HepG2 (cell line): ENCODE results near the gene DUSP22. TPM values are rescaled to one million over a fixed set of nuclear protein-coding genes. Genes with fewer than 3 reads are reported as not detected.

Source experiments
- ATAC-seq: fragments of 200-7000 bp; cut with Tn5 transposase; 3 replicates; pipeline ENCODE4 v1.9.1; 2020; ENCODE audit warnings: mild to moderate bottlenecking, moderate library complexity
- BruUV-seq: library from RNA; stranded (reverse); fragments of 400-500 nt; replicated peaks from 2 replicates; lab custom pipeline; 2021; lab: Mats Ljungman, UMichigan
- CTCF ChIA-PET: fragments of 300-600 bp; formaldehyde crosslinking; extraction: SDS; loops from one replicate; lab custom pipeline; 2021; ENCODE audit warnings: low total read pairs, inconsistent platforms, low intra/inter-chr PET ratio; lab: Yijun Ruan, JAX
- POLR2A ChIA-PET: fragments of 350-600 bp; sonication (Branson Sonifier 250); formaldehyde crosslinking; loops from one replicate; lab custom pipeline; 2020; ENCODE audit warnings: antibody characterized with exemption, inconsistent platforms; lab: Yijun Ruan, JAX
- DNase-seq: peaks from one replicate; pipeline ENCODE4 v3.0.0-alpha.2; 2015; ENCODE audit warnings: low spot score
- FAIRE-seq: peaks from 3 replicates; lab custom pipeline; 2011; peaks lifted over from hg19 to GRCh38; lab: Jason Lieb, UNC
- H2AFZ ChIP-seq: one replicate; pipeline ENCODE4 v1.6.1; 2011; ENCODE audit warnings: low read length, inconsistent platforms
- H3K27ac ChIP-seq: fragments of 300-600 bp; 3 replicates; pipeline ENCODE4 v1.8.0; 2011; ENCODE audit warnings: mixed run types, mild to moderate bottlenecking, mixed read lengths, low read length, inconsistent platforms; ENCODE audit not compliant: insufficient read depth; ENCODE audit errors: extremely low read length
- H3K27me3 ChIP-seq, 2 experiments: fragments of 200-600 bp in 1 of 2; 2 replicates in 1 of 2; 3 replicates in 1 of 2; pipeline versions ENCODE4 v1.6.0 to v1.8.0; 2011; ENCODE audit warnings: low read length in 2 of 2, mild to moderate bottlenecking in 2 of 2, moderate library complexity in 2 of 2, inconsistent platforms in 1 of 2; ENCODE audit not compliant: insufficient read depth in 2 of 2, control insufficient read depth in 1 of 2
- H3K36me3 ChIP-seq, 2 experiments: fragments of 200-600 bp in 1 of 2; replicated peaks in 1 of 2; 2 replicates in 1 of 2; 3 replicates in 1 of 2; pipeline versions ENCODE4 v1.5.1 to v1.8.0; 2011; ENCODE audit warnings: low read length in 2 of 2, inconsistent platforms in 1 of 2; ENCODE audit not compliant: insufficient read depth in 2 of 2, control insufficient read depth in 1 of 2
- H3K4me1 ChIP-seq: 2 replicates; pipeline ENCODE4 v1.5.1; 2012; ENCODE audit warnings: low read length, inconsistent platforms; ENCODE audit not compliant: insufficient read depth
- H3K4me2 ChIP-seq: 2 replicates; pipeline ENCODE4 v1.6.0; 2011; ENCODE audit warnings: low read depth, low read length, inconsistent platforms
- H3K4me3 ChIP-seq, 3 experiments: fragments of 200-600 bp in 1 of 3; sonication (generic), shearing (Covaris generic) in 1 of 3; replicated peaks in 1 of 3; 2 replicates each; pipeline ENCODE4 v1.5.1; 2011 to 2016; ENCODE audit warnings: low read length in 3 of 3, inconsistent platforms in 2 of 3, low read depth in 2 of 3, mild to moderate bottlenecking in 2 of 3, control low read depth in 1 of 3, mixed read lengths in 1 of 3; ENCODE audit not compliant: insufficient read depth in 1 of 3
- H3K79me2 ChIP-seq: one replicate; pipeline ENCODE4 v1.6.1; 2011; ENCODE audit warnings: low read length, inconsistent platforms; ENCODE audit not compliant: insufficient read depth
- H3K9ac ChIP-seq: 2 replicates; pipeline ENCODE4 v1.6.0; 2011; ENCODE audit warnings: mild to moderate bottlenecking, low read depth, low read length, inconsistent platforms; ENCODE audit not compliant: insufficient read depth
- H3K9me3 ChIP-seq: 2 replicates; pipeline ENCODE4 v1.5.1; 2012; ENCODE audit warnings: mild to moderate bottlenecking, low read length
- H4K20me1 ChIP-seq: 2 replicates; pipeline ENCODE4 v1.6.0; 2011; ENCODE audit warnings: inconsistent platforms, mild to moderate bottlenecking, low read length, moderate library complexity; ENCODE audit not compliant: insufficient read depth
- CHD2 ChIP-seq: IDR thresholded peaks from 2 replicates; pipeline ENCODE4 v1.6.1; 2011; ENCODE audit warnings: low read depth, low read length, improper control_type of control experiment
- GLI4 ChIP-seq: sonication (generic); formaldehyde crosslinking; IDR thresholded peaks from 2 replicates; pipeline ENCODE4 v1.5.1; 2020; ENCODE audit warnings: missing genetic modification reagents, mild to moderate bottlenecking, moderate library complexity, borderline replicate concordance
- HMGA1 ChIP-seq: sonication (generic); formaldehyde crosslinking; conservative IDR thresholded peaks from 2 replicates; pipeline ENCODE4 v1.4.0; 2020; ENCODE audit warnings: missing genetic modification reagents
- MTA3 ChIP-seq: sonication (generic); formaldehyde crosslinking; IDR thresholded peaks from 2 replicates; pipeline ENCODE4 v1.4.0; 2020; ENCODE audit warnings: missing genetic modification reagents
- NR1H2 ChIP-seq: sonication (generic); formaldehyde crosslinking; IDR thresholded peaks from 2 replicates; pipeline ENCODE4 v1.8.1; 2022; ENCODE audit warnings: low read depth, missing genetic modification reagents, borderline replicate concordance
- RBFOX2 ChIP-seq: fragments of 200-400 bp; formaldehyde crosslinking; IDR thresholded peaks from 2 replicates; pipeline ENCODE4 v1.6.1; 2017; ENCODE audit warnings: low read depth, mild to moderate bottlenecking, low read length
- RFXANK ChIP-seq: IDR thresholded peaks from 2 replicates; pipeline ENCODE4 v1.6.1; 2016
- SRSF4 ChIP-seq: fragments of 200-400 bp; formaldehyde crosslinking; IDR thresholded peaks from one replicate; pipeline ENCODE4 v1.6.1; 2018; ENCODE audit warnings: mild to moderate bottlenecking, low read depth, low read length, moderate library complexity; ENCODE audit not compliant: poor library complexity, severe bottlenecking
- TSC22D2 ChIP-seq: sonication (generic); formaldehyde crosslinking; IDR thresholded peaks from 2 replicates; pipeline ENCODE4 v1.5.1; 2020; ENCODE audit warnings: missing genetic modification reagents, mild to moderate bottlenecking, borderline replicate concordance
- ZBTB38 ChIP-seq: sonication (generic); formaldehyde crosslinking; IDR thresholded peaks from 2 replicates; pipeline ENCODE4 v1.5.1; 2020; ENCODE audit warnings: mild to moderate bottlenecking, missing genetic modification reagents
- WGBS: methylation state at CpG from one replicate; pipeline ENCODE4 v1.1.6; 2017; ENCODE audit warnings: low lambda C conversion rate; 5-methylcytosine and 5-hydroxymethylcytosine counted together
- in situ Hi-C: cut with HindIII; loops from 2 replicates; pipeline ENCODE4 v1.10.0; 2017; ENCODE audit warnings: low pct_unique_long_range_greater_than_20kb; ENCODE audit not compliant: extremely low pct_ligation_motif_present
- intact Hi-C: fragments of 100-400 bp; cut with micrococcal nuclease; formaldehyde crosslinking; loops from one replicate; pipeline ENCODE4 v1.10.0; 2022; ENCODE audit not compliant: unreplicated experiment
- polyA plus RNA-seq, 8 experiments: library from polyadenylated mRNA; depleted of rRNA in 3 of 8; stranded (reverse) in 7 of 8; unstranded in 1 of 8; fragments of >200 nt; fragmentation: Illumina TruSeq in 4 of 8; extraction: Trizol in 4 of 8; gene quantifications; 2 replicates each; pipeline versions ENCODE4 v1.2.1 to v1.2.3, GENCODE V29; 2011 to 2016; ENCODE audit warnings: low read depth in 4 of 8, missing spikeins in 1 of 8, mixed read lengths in 1 of 8; ENCODE audit not compliant: insufficient read depth in 1 of 8
- total RNA-seq, 5 experiments: library from RNA; depleted of rRNA; stranded (reverse); fragments of >200 nt; fragmentation: Illumina TruSeq; extraction: Trizol; gene quantifications; 2 replicates each; pipeline ENCODE4 v1.2.3, GENCODE V29; 2016; ENCODE audit warnings: low read depth in 1 of 5
- TF ChIP-seq, protein P1 (sequence below): IDR thresholded peaks from 2 replicates; pipeline ENCODE4 v1.6.1; 2016; ENCODE audit warnings: missing compliant biosample characterization, missing genetic modification reagents, borderline replicate concordance

DUSP22 gene
- total and polyA plus RNA-seq, 2 of the 13 experiments (the other 11 are each of a cell fraction or from before 2014, with no cell fraction given) = 20.2 to 32.8 TPM

DNA sequence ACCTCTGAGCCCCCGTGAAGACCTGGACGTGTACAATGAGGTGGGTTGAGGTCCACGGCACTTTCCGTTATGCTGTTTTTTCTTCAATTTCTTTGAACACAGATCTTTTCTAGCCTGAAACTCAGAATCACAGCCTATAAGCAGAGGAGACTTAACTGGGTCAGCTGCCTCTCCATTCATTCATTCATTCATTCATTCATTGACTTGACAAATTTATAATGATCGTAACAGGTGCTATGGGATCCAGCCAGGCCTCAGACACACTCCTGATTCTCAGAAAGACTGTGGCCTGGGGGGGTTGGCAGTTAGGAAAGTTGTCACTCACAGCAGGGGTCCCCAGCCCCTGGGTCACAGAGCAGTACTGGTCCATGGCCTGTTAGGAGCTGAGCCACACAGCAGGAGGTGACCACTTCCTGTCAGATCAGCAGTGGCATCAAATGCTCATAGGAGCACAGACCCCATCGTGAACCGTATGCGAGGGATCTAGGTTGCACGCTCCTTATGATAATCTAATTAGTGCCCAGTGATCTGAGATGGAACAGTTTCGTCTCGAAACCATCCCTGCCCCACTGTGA, 60.7 kb downstream of the DUSP22 start:
- H3K27me3 ChIP-seq = peaks cover 0 to 4% of the 10 kb centered on the region in 2 experiments; a peak in 2 of 5 replicates

More for the DNA sequence above, 60.7 kb downstream of the DUSP22 start:
- no peak for DNase-seq
- Histone ChIP-seq H3K9ac (no peak overlapping the region), H2AFZ (no peak overlapping the region), H4K20me1 (no peaks in the 10 kb centered on the region), H3K27ac (no peak overlapping the region), H3K36me3 (peaks cover 0 to 1% of the 10 kb centered on the region in 2 experiments; a peak in 2 of 5 replicates), H3K4me2 (no peak overlapping the region), H3K4me3 (no peak overlapping the region), H3K9me3 (no peaks in the 10 kb centered on the region), H3K4me1 (no peaks in the 10 kb centered on the region), H3K79me2 (no peaks in the 10 kb centered on the region)
- ChIA-PET CTCF (no interaction called here), POLR2A (no interaction called here)
- 58% methylated on average over 11 of the region's 11 CpGs for WGBS
- intact Hi-C loops = no loop called here
- FAIRE-seq = no peak
- BruUV-seq = no TSS peak
- ATAC-seq = no peak
- in situ Hi-C loops = no loop called here
- TF ChIP-seq SRSF4 (no peak), HMGA1 (CRISPR knock-in tag) (no peak), CHD2 (no peak), RFXANK (no peak), RBFOX2 (no peak), ZBTB38 (CRISPR knock-in tag) (no peak), MTA3 (no peak), TSC22D2 (CRISPR knock-in tag) (no peak), GLI4 (CRISPR knock-in tag) (no peak), NR1H2 (CRISPR knock-in tag) (no peak)
- TF ChIP-seq, protein P1, sequence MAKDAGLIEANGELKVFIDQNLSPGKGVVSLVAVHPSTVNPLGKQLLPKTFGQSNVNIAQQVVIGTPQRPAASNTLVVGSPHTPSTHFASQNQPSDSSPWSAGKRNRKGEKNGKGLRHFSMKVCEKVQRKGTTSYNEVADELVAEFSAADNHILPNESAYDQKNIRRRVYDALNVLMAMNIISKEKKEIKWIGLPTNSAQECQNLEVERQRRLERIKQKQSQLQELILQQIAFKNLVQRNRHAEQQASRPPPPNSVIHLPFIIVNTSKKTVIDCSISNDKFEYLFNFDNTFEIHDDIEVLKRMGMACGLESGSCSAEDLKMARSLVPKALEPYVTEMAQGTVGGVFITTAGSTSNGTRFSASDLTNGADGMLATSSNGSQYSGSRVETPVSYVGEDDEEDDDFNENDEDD (CRISPR knock-in tag) = no peak
